GM18502 (cell line): ENCODE results near the gene MORN5.
A peak's percentile ranks its signal among the peaks of the same experiment; 100 is the strongest.

ENCODE experiments used
- ATAC-seq: cut with Tn5 transposase; IDR thresholded peaks from one replicate; pipeline ENCODE4 v1.9.1; 2021; ENCODE audit warnings: mild to moderate bottlenecking; ENCODE audit not compliant: unreplicated experiment, poor library complexity

The MORN5 gene

GRCh38 chr9:122140368-122141193 lies 19.1 kb upstream of the MORN5 start:
- no peak for ATAC-seq

GRCh38 chr9:122141671-122142070 lies 18.0 kb upstream of the MORN5 start:
- ATAC-seq, result no peak

GRCh38 chr9:122143296-122143695 lies 16.4 kb upstream of the MORN5 start:
- no peak for ATAC-seq

GRCh38 chr9:122143876-122144405 lies 15.8 kb upstream of the MORN5 start:
- no peak for ATAC-seq

- ATAC-seq, result no peak
Measured at GRCh38 chr9:122144836-122145591, 14.7 kb upstream of the MORN5 start.

GRCh38 chr9:122145592-122145863 lies 14.2 kb upstream of the MORN5 start:
- no peak for ATAC-seq

GRCh38 chr9:122151267-122151828 lies 8.4 kb upstream of the MORN5 start:
- ATAC-seq, result no peak

GRCh38 chr9:122155796-122156195 lies 3.9 kb upstream of the MORN5 start:
- ATAC-seq, result no peak

GRCh38 chr9:122158202-122158601 lies 1.5 kb upstream of the MORN5 start:
- ATAC-seq, result peak; percentile 53

- no peak for ATAC-seq
Measured at GRCh38 chr9:122159925-122160246, 178 bp downstream of the MORN5 start.

- ATAC-seq, result no peak
Measured at GRCh38 chr9:122162415-122162814, 2.7 kb downstream of the MORN5 start.

GRCh38 chr9:122164286-122164685 lies 4.6 kb downstream of the MORN5 start:
- no peak for ATAC-seq

- ATAC-seq, result no peak
Measured at GRCh38 chr9:122168356-122168755, 8.6 kb downstream of the MORN5 start.

- ATAC-seq, result no peak
Measured at GRCh38 chr9:122172131-122172530, 12.4 kb downstream of the MORN5 start.

- no peak for ATAC-seq
Measured at GRCh38 chr9:122173670-122174069, 14.0 kb downstream of the MORN5 start.

- ATAC-seq, result no peak
Measured at GRCh38 chr9:122176916-122177315, 17.2 kb downstream of the MORN5 start.

GRCh38 chr9:122179054-122179689 lies 19.5 kb downstream of the MORN5 start:
- ATAC-seq, result no peak

GRCh38 chr9:122179690-122180074 lies 20.0 kb downstream of the MORN5 start:
- no peak for ATAC-seq

GRCh38 chr9:122180633-122181032 lies 20.9 kb downstream of the MORN5 start:
- ATAC-seq, result no peak

- no peak for ATAC-seq
Measured at GRCh38 chr9:122183501-122183900, 23.8 kb downstream of the MORN5 start.

- no peak for ATAC-seq
Measured at GRCh38 chr9:122184551-122184950, 24.8 kb downstream of the MORN5 start.
